ENCODE results near the gene ACSS3.

The ACSS3 gene

GRCh38 chr12:81255456-81255855 is 177.6 kb downstream of the ACSS3 start:
- Histone ChIP-seq H3K4me1 (ENCODE audit: control insufficient read depth, insufficient read depth, low read length) (no peaks in the 10 kb centered on the region), H3K9ac (ENCODE audit: low read length) (no peak overlapping the region), H3K4me3 (ENCODE audit: low read length) (no peak overlapping the region), H3K9me3 (ENCODE audit: control insufficient read depth, low read length) (no peaks in the 10 kb centered on the region), H3K27me3 (ENCODE audit: control insufficient read depth, insufficient read depth, low read length) (no peaks in the 10 kb centered on the region), H3K36me3 (ENCODE audit: control insufficient read depth, insufficient read depth, low read length) (no peaks in the 10 kb centered on the region)

GRCh38 chr12:81255947-81256346 is 178.1 kb downstream of the ACSS3 start:
- Histone ChIP-seq H3K9ac (ENCODE audit: low read length) (no peak overlapping the region), H3K27me3 (ENCODE audit: control insufficient read depth, insufficient read depth, low read length) (no peaks in the 10 kb centered on the region), H3K9me3 (ENCODE audit: control insufficient read depth, low read length) (no peaks in the 10 kb centered on the region), H3K4me1 (ENCODE audit: control insufficient read depth, insufficient read depth, low read length) (no peaks in the 10 kb centered on the region), H3K4me3 (ENCODE audit: low read length) (no peak overlapping the region), H3K36me3 (ENCODE audit: control insufficient read depth, insufficient read depth, low read length) (no peaks in the 10 kb centered on the region)

DNA sequence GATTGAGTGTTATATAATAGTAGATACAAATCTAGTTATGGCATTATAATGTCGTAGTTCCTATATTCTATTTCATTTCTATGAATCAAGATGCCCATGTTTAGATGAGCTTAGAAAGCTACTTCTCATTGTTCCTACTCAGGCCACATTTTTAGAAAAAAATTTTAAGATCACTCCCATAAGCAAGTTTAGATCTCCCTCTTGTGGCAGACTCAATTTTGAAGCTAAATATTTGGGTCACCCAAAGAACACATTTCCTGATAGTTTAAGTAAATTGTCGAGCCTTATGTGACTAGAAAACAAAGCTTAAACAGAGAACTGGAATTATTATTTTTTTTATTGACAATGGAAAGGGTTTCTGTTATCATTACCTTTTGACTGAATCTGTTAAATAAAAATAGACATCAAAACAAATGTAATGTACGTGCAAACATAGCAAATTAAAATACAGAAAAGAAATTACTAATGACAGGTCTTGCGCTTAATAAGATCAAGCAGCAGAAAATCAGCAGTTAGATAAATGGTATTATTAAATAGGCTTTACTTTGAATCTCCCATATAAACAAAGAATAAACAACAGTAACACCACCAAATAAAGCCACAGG is 180.2 kb downstream of the ACSS3 start:
- Histone ChIP-seq H3K36me3 (ENCODE audit: control insufficient read depth, insufficient read depth, low read length) (no peaks in the 10 kb centered on the region), H3K4me1 (ENCODE audit: control insufficient read depth, insufficient read depth, low read length) (no peaks in the 10 kb centered on the region), H3K27me3 (ENCODE audit: control insufficient read depth, insufficient read depth, low read length) (no peaks in the 10 kb centered on the region), H3K9me3 (ENCODE audit: control insufficient read depth, low read length) (no peaks in the 10 kb centered on the region), H3K9ac (ENCODE audit: low read length) (no peak overlapping the region), H3K4me3 (ENCODE audit: low read length) (no peak overlapping the region)

GRCh38 chr12:81259360-81259759 is 181.5 kb downstream of the ACSS3 start:
- Histone ChIP-seq H3K9ac (ENCODE audit: low read length) (no peak overlapping the region), H3K4me1 (ENCODE audit: control insufficient read depth, insufficient read depth, low read length) (no peaks in the 10 kb centered on the region), H3K9me3 (ENCODE audit: control insufficient read depth, low read length) (no peaks in the 10 kb centered on the region), H3K4me3 (ENCODE audit: low read length) (no peak overlapping the region), H3K27me3 (ENCODE audit: control insufficient read depth, insufficient read depth, low read length) (no peaks in the 10 kb centered on the region), H3K36me3 (ENCODE audit: control insufficient read depth, insufficient read depth, low read length) (no peaks in the 10 kb centered on the region)

DNA sequence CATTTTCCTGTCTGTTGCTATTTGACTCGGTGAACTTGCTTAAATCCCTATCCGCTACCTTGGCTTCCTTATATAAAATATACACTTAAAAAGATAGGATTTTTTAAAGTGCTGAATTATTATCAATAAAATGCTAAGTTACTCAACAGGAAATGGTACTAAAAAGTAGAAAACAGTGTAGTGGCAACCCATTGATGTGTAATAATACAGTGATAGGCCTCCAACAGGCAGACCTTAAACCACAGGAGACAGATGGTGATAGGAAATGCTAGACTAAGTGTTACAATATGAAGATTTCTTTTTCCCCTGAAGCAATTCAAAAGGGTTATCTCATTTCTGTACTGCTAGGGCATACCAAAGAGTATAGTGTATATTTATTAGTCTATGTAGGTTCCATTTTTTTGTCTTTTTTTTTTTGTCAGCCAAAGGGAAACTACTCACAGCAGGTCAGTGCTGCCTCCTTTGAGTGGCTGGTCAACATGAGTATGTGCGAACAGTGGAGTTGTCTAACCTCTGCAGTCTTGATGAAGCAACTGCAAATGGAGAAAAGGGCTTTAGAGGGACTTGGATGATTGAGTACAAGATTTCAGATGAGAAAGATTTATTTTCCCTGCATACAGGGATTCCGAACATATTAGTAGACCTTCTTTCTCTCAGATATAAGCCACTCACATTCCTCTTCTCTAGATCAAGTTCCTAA is 183.8 kb downstream of the ACSS3 start:
- no peak overlapping the region for H3K4me3 ChIP-seq (ENCODE audit: low read length)
- H3K9ac ChIP-seq (ENCODE audit: low read length) = no peak overlapping the region
- no peaks in the 10 kb centered on the region for H3K9me3 ChIP-seq (ENCODE audit: control insufficient read depth, low read length)
- H3K4me1 ChIP-seq (ENCODE audit: control insufficient read depth, insufficient read depth, low read length) = no peaks in the 10 kb centered on the region
- no peaks in the 10 kb centered on the region for H3K27me3 ChIP-seq (ENCODE audit: control insufficient read depth, insufficient read depth, low read length)
- no peaks in the 10 kb centered on the region for H3K36me3 ChIP-seq (ENCODE audit: control insufficient read depth, insufficient read depth, low read length)

DNA sequence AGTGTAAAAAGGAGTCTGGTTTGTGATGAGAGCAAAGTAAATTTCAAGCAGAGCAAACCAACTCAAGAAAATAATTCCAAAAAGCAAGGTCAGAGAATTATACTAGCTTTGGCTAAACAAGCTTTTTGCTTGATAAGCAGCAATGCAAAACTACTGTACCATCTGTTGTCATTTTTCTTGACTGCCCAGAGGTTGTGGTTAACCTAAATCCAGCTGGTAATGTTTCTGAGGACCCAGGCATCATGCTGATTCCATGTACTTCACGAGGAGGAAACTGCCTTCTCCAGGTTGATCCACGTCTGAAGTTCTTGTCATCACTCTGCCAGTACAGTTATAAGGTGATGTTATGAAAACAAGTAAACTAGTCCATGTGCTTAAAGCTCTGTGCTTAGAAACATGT is 185.2 kb downstream of the ACSS3 start:
- Histone ChIP-seq H3K4me1 (ENCODE audit: control insufficient read depth, insufficient read depth, low read length) (no peaks in the 10 kb centered on the region), H3K27me3 (ENCODE audit: control insufficient read depth, insufficient read depth, low read length) (no peaks in the 10 kb centered on the region), H3K9ac (ENCODE audit: low read length) (no peak overlapping the region), H3K36me3 (ENCODE audit: control insufficient read depth, insufficient read depth, low read length) (no peaks in the 10 kb centered on the region), H3K9me3 (ENCODE audit: control insufficient read depth, low read length) (no peaks in the 10 kb centered on the region), H3K4me3 (ENCODE audit: low read length) (no peak overlapping the region)

DNA sequence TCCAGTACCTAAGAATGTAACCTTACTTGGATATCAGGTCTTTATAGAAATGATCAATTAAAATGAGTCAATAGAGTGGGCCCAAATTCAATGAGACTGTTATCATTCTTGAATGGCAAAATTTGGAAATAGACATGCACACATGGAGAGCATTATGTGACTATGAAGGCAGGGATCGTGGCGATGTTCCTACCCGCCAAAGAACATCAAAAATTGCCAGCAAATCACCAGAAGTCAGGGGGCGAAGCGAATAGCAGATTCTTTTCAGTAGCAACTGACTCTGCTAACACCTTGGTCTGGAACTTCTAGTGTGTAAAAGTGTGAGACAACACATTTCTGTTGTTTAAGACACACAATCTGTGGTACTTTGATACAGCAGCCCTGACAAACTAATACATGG is 192.5 kb downstream of the ACSS3 start:
- Histone ChIP-seq H3K36me3 (ENCODE audit: control insufficient read depth, insufficient read depth, low read length) (no peaks in the 10 kb centered on the region), H3K4me3 (ENCODE audit: low read length) (no peak overlapping the region)

DNA sequence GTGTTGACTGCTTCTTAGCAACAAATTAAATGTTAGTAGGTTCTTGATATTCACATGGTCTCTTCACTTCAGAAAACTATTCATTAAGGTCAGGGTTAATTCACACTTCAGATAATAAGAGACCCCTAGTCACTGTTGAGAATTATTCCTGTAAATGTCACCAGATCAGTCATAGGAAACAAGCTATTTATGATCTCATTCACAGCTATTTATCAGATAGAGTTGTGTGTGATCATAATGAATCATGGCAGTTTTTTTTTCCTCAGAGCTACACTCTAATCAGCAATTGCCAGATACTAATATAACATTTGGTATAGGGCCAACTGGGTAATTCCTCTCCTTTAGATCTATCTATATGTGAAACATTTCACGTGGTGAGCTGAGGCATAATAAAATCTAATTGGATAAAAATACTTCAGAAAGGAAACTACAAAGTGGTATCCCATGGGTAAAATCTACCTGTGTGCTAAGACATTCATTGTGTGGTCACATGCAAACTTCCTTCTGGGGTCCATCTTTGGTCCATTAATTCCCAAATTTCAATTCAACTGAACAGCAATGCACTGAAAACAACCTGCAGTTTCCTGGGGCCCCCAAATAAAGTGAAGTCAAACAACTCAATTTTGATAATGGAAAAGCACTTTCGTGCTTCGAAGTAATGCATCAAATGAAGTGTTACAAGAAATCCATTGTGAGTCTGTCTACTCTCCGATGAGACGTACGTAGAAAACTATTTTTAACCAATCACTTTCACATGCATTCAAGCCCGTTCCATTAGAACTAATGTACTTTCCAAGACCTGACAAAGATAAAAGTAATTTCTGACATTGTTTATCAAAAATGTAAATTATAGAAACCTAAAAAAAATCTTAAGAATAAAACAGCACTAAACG is 197.0 kb downstream of the ACSS3 start:
- Histone ChIP-seq H3K9me3 (ENCODE audit: control insufficient read depth, low read length) (no peaks in the 10 kb centered on the region), H3K36me3 (ENCODE audit: control insufficient read depth, insufficient read depth, low read length) (no peaks in the 10 kb centered on the region), H3K9ac (ENCODE audit: low read length) (no peak overlapping the region), H3K4me1 (ENCODE audit: control insufficient read depth, insufficient read depth, low read length) (no peaks in the 10 kb centered on the region), H3K27me3 (ENCODE audit: control insufficient read depth, insufficient read depth, low read length) (no peaks in the 10 kb centered on the region), H3K4me3 (ENCODE audit: low read length) (no peak overlapping the region)

More for the DNA sequence above, 192.5 kb downstream of the ACSS3 start:
- Histone ChIP-seq H3K27me3 (ENCODE audit: control insufficient read depth, insufficient read depth, low read length) (no peaks in the 10 kb centered on the region), H3K4me1 (ENCODE audit: control insufficient read depth, insufficient read depth, low read length) (no peaks in the 10 kb centered on the region), H3K9me3 (ENCODE audit: control insufficient read depth, low read length) (no peaks in the 10 kb centered on the region), H3K9ac (ENCODE audit: low read length) (no peak overlapping the region)

DNA sequence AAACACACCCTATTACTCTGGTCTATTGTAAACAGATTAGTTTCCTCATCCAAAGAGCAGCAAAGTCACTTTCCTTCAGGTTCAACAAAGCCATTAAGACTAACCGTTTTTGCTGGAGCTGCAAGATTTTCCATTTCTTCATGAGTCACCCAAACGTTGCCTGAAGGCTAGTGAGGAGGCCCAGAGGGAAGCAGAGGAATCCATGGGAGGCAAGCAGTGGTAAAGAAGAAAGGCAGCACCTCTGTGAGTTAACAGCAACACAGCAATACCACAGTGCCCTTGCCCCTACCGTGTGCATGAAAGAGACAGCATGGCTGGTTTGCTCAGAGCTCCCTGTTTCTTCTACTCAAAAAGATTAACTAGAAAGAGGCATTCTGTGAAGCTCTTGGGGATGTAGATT is 206.3 kb downstream of the ACSS3 start:
- Histone ChIP-seq H3K4me3 (ENCODE audit: low read length) (no peak overlapping the region), H3K36me3 (ENCODE audit: control insufficient read depth, insufficient read depth, low read length) (no peaks in the 10 kb centered on the region), H3K4me1 (ENCODE audit: control insufficient read depth, insufficient read depth, low read length) (no peaks in the 10 kb centered on the region), H3K27me3 (ENCODE audit: control insufficient read depth, insufficient read depth, low read length) (no peaks in the 10 kb centered on the region), H3K9me3 (ENCODE audit: control insufficient read depth, low read length) (no peaks in the 10 kb centered on the region), H3K9ac (ENCODE audit: low read length) (no peak overlapping the region)

- Histone ChIP-seq H3K27me3 (ENCODE audit: control insufficient read depth, insufficient read depth, low read length) (no peaks in the 10 kb centered on the region), H3K4me1 (ENCODE audit: control insufficient read depth, insufficient read depth, low read length) (no peaks in the 10 kb centered on the region), H3K9me3 (ENCODE audit: control insufficient read depth, low read length) (no peaks in the 10 kb centered on the region)
These were observed 210.8 kb downstream of the ACSS3 start for GRCh38 chr12:81288651-81289050.

DNA sequence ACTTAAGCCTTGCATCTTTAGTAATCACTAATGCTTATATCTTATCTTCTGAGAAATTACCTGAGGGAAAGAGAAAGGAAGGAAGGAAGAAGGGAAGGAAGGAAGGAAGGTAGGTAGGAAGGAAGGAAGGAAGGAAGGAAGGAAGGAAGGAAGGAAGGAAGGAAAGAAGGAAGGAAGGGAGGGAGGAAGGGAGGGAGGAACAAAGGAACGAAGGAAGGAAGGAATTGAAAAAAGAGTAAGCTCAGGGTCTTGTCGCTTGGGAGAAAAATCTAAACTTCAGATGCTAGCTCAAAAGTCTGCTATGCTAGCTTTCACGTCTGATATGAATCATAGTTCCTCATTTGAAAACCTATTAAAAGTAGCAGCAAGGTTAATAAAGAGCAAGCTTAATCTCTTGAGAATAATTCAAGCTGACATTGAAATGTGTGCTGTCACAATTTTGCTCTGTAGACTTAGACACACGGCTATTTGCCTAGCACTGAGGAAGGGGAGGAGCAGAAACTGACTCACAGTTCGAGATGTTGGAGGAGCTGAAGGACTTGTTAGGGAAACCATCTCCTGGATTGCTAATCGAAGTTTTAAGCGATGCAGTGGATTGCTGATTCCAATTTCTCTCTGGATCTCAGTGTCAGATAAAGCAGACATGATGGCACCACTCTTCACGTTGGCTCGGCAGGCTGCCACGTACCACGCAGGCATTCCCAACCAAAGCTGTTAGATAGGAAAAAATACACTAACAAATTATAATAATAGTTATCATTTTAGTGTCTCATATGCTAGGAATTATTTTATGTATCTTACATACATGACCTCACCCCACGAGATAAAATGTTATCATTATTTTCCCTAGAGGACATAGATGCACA is 216.7 kb downstream of the ACSS3 start:
- H3K36me3 ChIP-seq (ENCODE audit: control insufficient read depth, insufficient read depth, low read length) = no peaks in the 10 kb centered on the region
- H3K9ac ChIP-seq (ENCODE audit: low read length) = no peak overlapping the region
- H3K4me1 ChIP-seq (ENCODE audit: control insufficient read depth, insufficient read depth, low read length) = no peaks in the 10 kb centered on the region
- H3K4me3 ChIP-seq (ENCODE audit: low read length) = no peak overlapping the region
- H3K9me3 ChIP-seq (ENCODE audit: control insufficient read depth, low read length) = no peaks in the 10 kb centered on the region
- no peaks in the 10 kb centered on the region for H3K27me3 ChIP-seq (ENCODE audit: control insufficient read depth, insufficient read depth, low read length)

More at GRCh38 chr12:81288651-81289050, 210.8 kb downstream of the ACSS3 start:
- no peak overlapping the region for H3K9ac ChIP-seq (ENCODE audit: low read length)
- no peaks in the 10 kb centered on the region for H3K36me3 ChIP-seq (ENCODE audit: control insufficient read depth, insufficient read depth, low read length)
- no peak overlapping the region for H3K4me3 ChIP-seq (ENCODE audit: low read length)
